WTC11 (cell line): ENCODE measurements around the gene HMBS. TPM values are rescaled to one million over a fixed set of nuclear protein-coding genes. Genes with fewer than 3 reads are reported as not detected.

Experiments used
- ATAC-seq: fragments of 200-7000 bp; cut with Tn5 transposase; 2 replicates; pipeline ENCODE4 v1.10.0; 2021; ENCODE audit warnings: mild to moderate bottlenecking, moderate library complexity
- CTCF ChIA-PET: fragments of 300-600 bp; sonication (Branson Sonifier 250); formaldehyde crosslinking; loops from one replicate; lab custom pipeline; 2021; ENCODE audit warnings: antibody characterized with exemption; lab: Charles Lee
- POLR2A ChIA-PET: fragments of 350-600 bp; sonication (Branson Sonifier 250); formaldehyde crosslinking; loops from one replicate; lab custom pipeline; 2021; ENCODE audit warnings: antibody characterized with exemption; lab: Charles Lee
- DNase-seq: peaks from one replicate; pipeline ENCODE4 v3.0.0; 2021; ENCODE audit warnings: low spot score
- H3K27ac Mint-ChIP-seq: 2 replicates; pipeline ENCODE4 v1.8.0; 2021; ENCODE audit warnings: mixed read lengths
- H3K27me3 Mint-ChIP-seq: 2 replicates; pipeline ENCODE4 v1.8.0; 2021; ENCODE audit warnings: low read depth, mild to moderate bottlenecking, moderate library complexity, mixed read lengths
- H3K36me3 Mint-ChIP-seq: 2 replicates; pipeline ENCODE4 v1.8.0; 2021; ENCODE audit warnings: mixed read lengths
- H3K4me1 Mint-ChIP-seq: 2 replicates; pipeline ENCODE4 v1.8.0; 2022; ENCODE audit warnings: mixed read lengths
- H3K4me3 Mint-ChIP-seq: 2 replicates; pipeline ENCODE4 v1.8.0; 2021; ENCODE audit warnings: mild to moderate bottlenecking, moderate library complexity, mixed read lengths
- H3K9me3 Mint-ChIP-seq: 2 replicates; pipeline ENCODE4 v1.8.0; 2021; ENCODE audit warnings: mixed read lengths
- AFF4 ChIP-seq: sonication (generic); formaldehyde crosslinking; IDR thresholded peaks from 2 replicates; pipeline ENCODE4 v1.8.1; 2023; ENCODE audit warnings: mild to moderate bottlenecking, missing genetic modification reagents, borderline replicate concordance
- ARID4B ChIP-seq: sonication (generic); formaldehyde crosslinking; IDR thresholded peaks from 2 replicates; pipeline ENCODE4 v1.8.0; 2023; ENCODE audit warnings: missing genetic modification reagents, mild to moderate bottlenecking, borderline replicate concordance
- ATF1 ChIP-seq: sonication (generic); formaldehyde crosslinking; IDR thresholded peaks from 2 replicates; pipeline ENCODE4 v1.8.1; 2023; ENCODE audit warnings: mild to moderate bottlenecking, moderate library complexity, missing genetic modification reagents
- E2F4 ChIP-seq: sonication (generic); formaldehyde crosslinking; IDR thresholded peaks from 2 replicates; pipeline ENCODE4 v1.8.1; 2022; ENCODE audit warnings: low read depth, mild to moderate bottlenecking, moderate library complexity, missing genetic modification reagents, borderline replicate concordance
- ETV6 ChIP-seq: sonication (generic); formaldehyde crosslinking; IDR thresholded peaks from 2 replicates; pipeline ENCODE4 v1.8.1; 2022; ENCODE audit warnings: mild to moderate bottlenecking, missing genetic modification reagents
- FOXK1 ChIP-seq: sonication (generic); formaldehyde crosslinking; IDR thresholded peaks from 2 replicates; pipeline ENCODE4 v1.8.0; 2022; ENCODE audit warnings: mild to moderate bottlenecking, moderate library complexity, missing genetic modification reagents
- GRHL2 ChIP-seq: fragments of 250-450 bp; sonication (Bioruptor Pico); IDR thresholded peaks from 2 replicates; pipeline ENCODE4 v1.8.0; 2022; ENCODE audit warnings: mild to moderate bottlenecking, moderate library complexity; ENCODE audit not compliant: insufficient replicate concordance, severe bottlenecking
- GTF2I ChIP-seq: fragments of 250-450 bp; sonication (Bioruptor Pico); conservative IDR thresholded peaks from 2 replicates; pipeline ENCODE4 v1.4.0; 2021; ENCODE audit warnings: mild to moderate bottlenecking
- IRF1 ChIP-seq: sonication (generic); formaldehyde crosslinking; IDR thresholded peaks from 2 replicates; pipeline ENCODE4 v1.8.0; 2023; ENCODE audit warnings: missing genetic modification reagents
- IRF2 ChIP-seq: sonication (generic); formaldehyde crosslinking; IDR thresholded peaks from 2 replicates; pipeline ENCODE4 v1.8.0; 2022; ENCODE audit warnings: low read depth, missing genetic modification reagents, borderline replicate concordance
- NFATC4 ChIP-seq: fragments of 250-450 bp; sonication (Bioruptor Pico); IDR thresholded peaks from 2 replicates; pipeline ENCODE4 v1.9.0; 2021; ENCODE audit warnings: mild to moderate bottlenecking
- SP1 ChIP-seq: sonication (generic); formaldehyde crosslinking; conservative IDR thresholded peaks from 2 replicates; pipeline ENCODE4 v1.8.1; 2022; ENCODE audit warnings: missing genetic modification reagents
- ZNF263 ChIP-seq: sonication (generic); formaldehyde crosslinking; IDR thresholded peaks from 2 replicates; pipeline ENCODE4 v1.8.1; 2022; ENCODE audit warnings: low read depth, mild to moderate bottlenecking, moderate library complexity, missing genetic modification reagents
- ZNF396 ChIP-seq: fragments of 250-450 bp; sonication (Bioruptor Pico); IDR thresholded peaks from 2 replicates; pipeline ENCODE4 v1.8.0; 2021; ENCODE audit warnings: mild to moderate bottlenecking, moderate library complexity, borderline replicate concordance
- ZNF425 ChIP-seq: fragments of 250-450 bp; sonication (Bioruptor Pico); conservative IDR thresholded peaks from 2 replicates; pipeline ENCODE4 v1.9.0; 2021; ENCODE audit warnings: mild to moderate bottlenecking
- ZSCAN18 ChIP-seq: fragments of 250-450 bp; sonication (Bioruptor Pico); IDR thresholded peaks from 2 replicates; pipeline ENCODE4 v2.1.2; 2022; ENCODE audit warnings: mild to moderate bottlenecking, moderate library complexity
- total RNA-seq: library from RNA; stranded (reverse); gene quantifications from 3 replicates; pipeline ENCODE4 v1.2.3, GENCODE V29; 2021

Gene HMBS
- total RNA-seq, 1 experiment from 2014 or later, result 62.3 TPM

GRCh38 chr11:119103793-119104192 lies 19.1 kb downstream of the HMBS start:
- ChIA-PET CTCF (no interaction called here), POLR2A (no interaction called here)
- Mint-ChIP-seq H3K9me3 (no peaks in the 10 kb centered on the region), H3K27me3 (peaks cover 10% of the 10 kb centered on the region), H3K27ac (peak overlapping the region; percentile 90), H3K4me3 (peak overlapping the region; percentile 46), H3K36me3 (peaks cover 3% of the 10 kb centered on the region), H3K4me1 (peaks cover 39% of the 10 kb centered on the region)
- DNase-seq, result no peak
- ATAC-seq, result no peak
- TF ChIP-seq ATF1, result no peak
- TF ChIP-seq ZSCAN18 (CRISPR knock-in tag), result no peak
- no peak for TF ChIP-seq IRF2 (CRISPR knock-in tag)
- no peak for TF ChIP-seq GRHL2 (CRISPR knock-in tag)
- no peak for TF ChIP-seq AFF4
- TF ChIP-seq ETV6 (CRISPR knock-in tag), result no peak
- TF ChIP-seq GTF2I (CRISPR knock-in tag), result no peak
- TF ChIP-seq NFATC4 (CRISPR knock-in tag), result no peak
- TF ChIP-seq E2F4, result no peak
- TF ChIP-seq ZNF396, result no peak
- TF ChIP-seq IRF1 (CRISPR knock-in tag), result no peak

GRCh38 chr11:119106564-119107537 lies 22.2 kb downstream of the HMBS start, which contains the start of gene C2CD2L:
TSS of gene C2CD2L (plus strand) at chr11:119107344. CDS start at chr11:119107742, 398 bp downstream.
- TF ChIP-seq ARID4B (CRISPR knock-in tag) (peak; percentile 39; the same call in 1 of the 2 replicates), SP1 (CRISPR knock-in tag) (peak; percentile 47; the same call in 1 of the 2 replicates), FOXK1 (peak; percentile 66), ZNF425 (CRISPR knock-in tag) (no peak), ZNF263 (CRISPR knock-in tag) (peak; percentile 54; the same call in 1 of the 2 replicates)
- no peaks in the 10 kb centered on the region for H3K9me3 Mint-ChIP-seq
- POLR2A ChIA-PET, result interaction anchor here (0.5 to 2.6 kb wide), 7 partner anchors 9 to 138 kb away, joined by 3 to 12 read pairs (median 5); partner anchors contain the start of genes HINFP, HMBS and NLRX1
- CTCF ChIA-PET, result interaction anchor here (0.6 to 2.9 kb wide), 14 partner anchors 11 to 249 kb away, joined by 3 to 14 read pairs (median 4); partner anchors contain the start of genes CBL, MCAM and NLRX1
- peak; percentile 86 for DNase-seq
- peaks cover 40% of the 10 kb centered on the region for H3K4me1 Mint-ChIP-seq
- ATAC-seq, result peak; percentile 82
- peaks cover 18% of the 10 kb centered on the region for H3K27me3 Mint-ChIP-seq
- no peaks in the 10 kb centered on the region for H3K36me3 Mint-ChIP-seq
- peak within 1 kb of the TSS; percentile 82 for H3K4me3 Mint-ChIP-seq
- peak within 1 kb of the TSS; percentile 38; the same call in 1 of the 2 replicates for H3K27ac Mint-ChIP-seq
